ENCODE measurements around the gene ARHGAP26.
A peak's percentile ranks its signal among the peaks of the same experiment; 100 is the strongest.

Gene ARHGAP26

GRCh38 chr5:142779163-142779840 lies 9.1 kb downstream of the ARHGAP26 start:
- intact Hi-C loops (cut with DNase I), result loop anchor here (10.0 kb wide), 2 partner anchors 65 to 85 kb away; no protein-coding TSS in a partner anchor

GRCh38 chr5:142780871-142781270 lies 10.7 kb downstream of the ARHGAP26 start:
- intact Hi-C loops (cut with DNase I), result no loop called here
- DNase-seq, result no peak

More at GRCh38 chr5:142779163-142779840, 9.1 kb downstream of the ARHGAP26 start:
- DNase-seq, result no peak

- intact Hi-C loops (cut with DNase I), result no loop called here
- DNase-seq, result peak in 16 of 42 donors; percentile 26 to 57 (median 37)
Measured at GRCh38 chr5:142782976-142783530, 12.9 kb downstream of the ARHGAP26 start.

GRCh38 chr5:142783601-142784341 lies 13.6 kb downstream of the ARHGAP26 start:
- DNase-seq, result peak in 37 of 42 donors; percentile 20 to 69 (median 46)
- intact Hi-C loops (cut with DNase I), result no loop called here

- intact Hi-C loops (cut with DNase I), result no loop called here
- no peak for DNase-seq
Measured at GRCh38 chr5:142784401-142784955, 14.3 kb downstream of the ARHGAP26 start.

GRCh38 chr5:142785206-142785605 lies 15.0 kb downstream of the ARHGAP26 start:
- no peak for DNase-seq
- intact Hi-C loops (cut with DNase I), result no loop called here

- DNase-seq, result no peak
Measured at GRCh38 chr5:142789206-142789605, 19.0 kb downstream of the ARHGAP26 start.

GRCh38 chr5:142792012-142792864 lies 22.1 kb downstream of the ARHGAP26 start:
- DNase-seq, result no peak

More at GRCh38 chr5:142789206-142789605, 19.0 kb downstream of the ARHGAP26 start:
- intact Hi-C loops (cut with DNase I), result no loop called here

GRCh38 chr5:142792865-142793232 lies 22.7 kb downstream of the ARHGAP26 start:
- intact Hi-C loops (cut with DNase I), result no loop called here
- DNase-seq, result no peak

More at GRCh38 chr5:142792012-142792864, 22.1 kb downstream of the ARHGAP26 start:
- intact Hi-C loops (cut with DNase I), result no loop called here

GRCh38 chr5:142794537-142794936 lies 24.4 kb downstream of the ARHGAP26 start:
- intact Hi-C loops (cut with DNase I), result no loop called here
- DNase-seq, result no peak

- intact Hi-C loops (cut with DNase I), result no loop called here
- no peak for DNase-seq
Measured at GRCh38 chr5:142795251-142795650, 25.1 kb downstream of the ARHGAP26 start.

GRCh38 chr5:142796492-142797109 lies 26.4 kb downstream of the ARHGAP26 start:
- DNase-seq, result no peak
- intact Hi-C loops (cut with DNase I), result no loop called here

- DNase-seq, result no peak
- intact Hi-C loops (cut with DNase I), result no loop called here
Measured at GRCh38 chr5:142797420-142797819, 27.2 kb downstream of the ARHGAP26 start.

- intact Hi-C loops (cut with DNase I), result no loop called here
- peak in 6 of 42 donors; percentile 27 to 52 (median 42) for DNase-seq
Measured at GRCh38 chr5:142798099-142798770, 28.1 kb downstream of the ARHGAP26 start.

GRCh38 chr5:142800776-142801494 lies 30.8 kb downstream of the ARHGAP26 start:
- intact Hi-C loops (cut with DNase I), result no loop called here
- DNase-seq, result peak in 13 of 42 donors; percentile 28 to 55 (median 42)

- intact Hi-C loops (cut with DNase I), result no loop called here
- DNase-seq, result peak in 11 of 42 donors; percentile 25 to 54 (median 40)
Measured at GRCh38 chr5:142801495-142801871, 31.3 kb downstream of the ARHGAP26 start.

GRCh38 chr5:142803428-142804125 lies 33.4 kb downstream of the ARHGAP26 start:
- peak in 2 of 42 donors; percentile 23 to 37 for DNase-seq
- intact Hi-C loops (cut with DNase I), result no loop called here

Data from head of caudate nucleus (tissue), 42 donors.